Mesothelial cell of epicardium (in vitro differentiated cells): ENCODE measurements around the gene AMPD1. TPM values are rescaled to one million over a fixed set of nuclear protein-coding genes. Genes with fewer than 3 reads are reported as not detected.

Experiments
- DNase-seq, 2 experiments: peaks; one replicate each; pipeline ENCODE4 v3.0.0; 2021; ENCODE audit warnings: low spot score in 2 of 2; ENCODE audit not compliant: unreplicated experiment in 2 of 2
- H3K27ac Mint-ChIP-seq: 2 replicates; pipeline ENCODE4 v1.8.0; 2021; ENCODE audit warnings: mixed read lengths
- H3K27me3 Mint-ChIP-seq: 2 replicates; pipeline ENCODE4 v1.8.0; 2021; ENCODE audit warnings: low read depth, mixed read lengths
- H3K36me3 Mint-ChIP-seq: 2 replicates; pipeline ENCODE4 v1.8.0; 2021; ENCODE audit warnings: mixed read lengths
- H3K4me1 Mint-ChIP-seq: 2 replicates; pipeline ENCODE4 v1.8.0; 2021; ENCODE audit warnings: mixed read lengths
- H3K4me3 Mint-ChIP-seq: 2 replicates; pipeline ENCODE4 v1.8.0; 2021; ENCODE audit warnings: mild to moderate bottlenecking, moderate library complexity, mixed read lengths
- H3K9me3 Mint-ChIP-seq: 2 replicates; pipeline ENCODE4 v1.8.0; 2021; ENCODE audit warnings: mixed read lengths
- total RNA-seq: library from RNA; stranded (reverse); gene quantifications from 3 replicates; pipeline ENCODE4 v1.2.1, GENCODE V29; 2021
- TF ChIP-seq, protein P1 (sequence below): fragments of 200-600 bp; sonication (generic); IDR thresholded peaks from one replicate; pipeline ENCODE4 v1.5.0; 2021; ENCODE audit warnings: antibody characterized with exemption; ENCODE audit not compliant: unreplicated experiment

AMPD1 gene
- total RNA-seq, 1 donor from 2014 or later: not detected

DNA sequence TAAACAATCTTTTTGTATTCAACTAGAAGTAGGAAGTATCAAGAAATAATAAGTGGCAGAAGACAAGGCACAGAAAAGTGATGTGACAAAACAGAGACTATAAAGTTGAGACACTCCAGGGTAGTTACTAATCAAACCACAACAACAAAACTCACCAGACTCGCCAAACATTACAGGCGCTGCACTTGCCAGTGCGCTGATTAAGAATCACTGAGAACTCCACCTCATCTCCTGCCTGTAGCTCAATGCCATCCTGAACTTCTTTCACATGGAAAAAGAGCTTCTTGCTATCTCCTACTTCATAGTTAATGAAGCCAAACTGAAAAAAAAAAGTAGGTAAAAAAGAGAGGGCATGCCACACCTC lies 24.1 kb upstream of the AMPD1 start:
- Mint-ChIP-seq H3K4me3 (no peak overlapping the region), H3K27me3 (no peaks in the 10 kb centered on the region), H3K4me1 (peaks cover 14% of the 10 kb centered on the region), H3K27ac (peak overlapping the region; percentile 3), H3K9me3 (no peaks in the 10 kb centered on the region), H3K36me3 (peaks cover 34% of the 10 kb centered on the region)
- DNase-seq: no peak
- TF ChIP-seq, protein P1, sequence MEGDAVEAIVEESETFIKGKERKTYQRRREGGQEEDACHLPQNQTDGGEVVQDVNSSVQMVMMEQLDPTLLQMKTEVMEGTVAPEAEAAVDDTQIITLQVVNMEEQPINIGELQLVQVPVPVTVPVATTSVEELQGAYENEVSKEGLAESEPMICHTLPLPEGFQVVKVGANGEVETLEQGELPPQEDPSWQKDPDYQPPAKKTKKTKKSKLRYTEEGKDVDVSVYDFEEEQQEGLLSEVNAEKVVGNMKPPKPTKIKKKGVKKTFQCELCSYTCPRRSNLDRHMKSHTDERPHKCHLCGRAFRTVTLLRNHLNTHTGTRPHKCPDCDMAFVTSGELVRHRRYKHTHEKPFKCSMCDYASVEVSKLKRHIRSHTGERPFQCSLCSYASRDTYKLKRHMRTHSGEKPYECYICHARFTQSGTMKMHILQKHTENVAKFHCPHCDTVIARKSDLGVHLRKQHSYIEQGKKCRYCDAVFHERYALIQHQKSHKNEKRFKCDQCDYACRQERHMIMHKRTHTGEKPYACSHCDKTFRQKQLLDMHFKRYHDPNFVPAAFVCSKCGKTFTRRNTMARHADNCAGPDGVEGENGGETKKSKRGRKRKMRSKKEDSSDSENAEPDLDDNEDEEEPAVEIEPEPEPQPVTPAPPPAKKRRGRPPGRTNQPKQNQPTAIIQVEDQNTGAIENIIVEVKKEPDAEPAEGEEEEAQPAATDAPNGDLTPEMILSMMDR: no peak

DNA sequence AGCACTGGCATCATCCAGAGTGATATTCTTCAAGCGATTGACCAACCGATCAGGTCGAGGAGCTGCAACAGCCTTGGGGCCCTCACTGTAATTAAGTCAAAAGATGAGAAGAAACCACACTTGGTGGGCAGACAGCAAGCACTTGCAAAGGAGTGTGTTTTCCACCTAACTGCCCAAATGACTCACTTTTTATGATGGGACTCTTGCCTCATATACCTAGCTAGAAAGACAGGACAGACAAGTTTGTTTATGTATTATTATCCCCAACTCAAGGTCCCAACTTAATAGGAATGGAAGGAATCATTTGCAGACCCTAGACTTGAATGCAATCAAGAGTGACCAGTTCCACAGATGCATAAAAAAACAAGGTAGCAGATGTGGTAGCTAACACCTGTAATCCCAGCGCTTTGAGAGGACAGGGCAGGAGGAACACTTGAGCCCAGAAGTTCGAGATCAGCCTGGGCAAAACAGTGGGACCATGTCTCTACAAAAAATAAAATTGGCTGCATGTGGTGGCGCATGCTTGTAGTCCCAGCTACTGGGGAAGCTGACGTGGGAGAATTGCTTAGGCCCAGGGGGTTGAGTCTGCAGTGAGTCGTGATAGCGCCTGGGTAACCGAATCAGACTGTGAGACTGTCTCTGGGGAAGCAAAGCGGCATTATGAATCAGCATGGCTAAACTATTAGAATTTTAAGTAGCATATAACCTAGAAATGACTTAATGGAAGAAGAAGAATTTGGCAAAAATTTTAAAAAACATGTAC lies 23.5 kb upstream of the AMPD1 start:
- no peak for DNase-seq
- H3K27me3 Mint-ChIP-seq: no peaks in the 10 kb centered on the region
- TF ChIP-seq, protein P1: no peak
- peaks cover 18% of the 10 kb centered on the region for H3K4me1 Mint-ChIP-seq
- peak overlapping the region; percentile 23 for H3K27ac Mint-ChIP-seq
- H3K4me3 Mint-ChIP-seq: no peak overlapping the region
- no peaks in the 10 kb centered on the region for H3K9me3 Mint-ChIP-seq
- peaks cover 31% of the 10 kb centered on the region for H3K36me3 Mint-ChIP-seq

DNA sequence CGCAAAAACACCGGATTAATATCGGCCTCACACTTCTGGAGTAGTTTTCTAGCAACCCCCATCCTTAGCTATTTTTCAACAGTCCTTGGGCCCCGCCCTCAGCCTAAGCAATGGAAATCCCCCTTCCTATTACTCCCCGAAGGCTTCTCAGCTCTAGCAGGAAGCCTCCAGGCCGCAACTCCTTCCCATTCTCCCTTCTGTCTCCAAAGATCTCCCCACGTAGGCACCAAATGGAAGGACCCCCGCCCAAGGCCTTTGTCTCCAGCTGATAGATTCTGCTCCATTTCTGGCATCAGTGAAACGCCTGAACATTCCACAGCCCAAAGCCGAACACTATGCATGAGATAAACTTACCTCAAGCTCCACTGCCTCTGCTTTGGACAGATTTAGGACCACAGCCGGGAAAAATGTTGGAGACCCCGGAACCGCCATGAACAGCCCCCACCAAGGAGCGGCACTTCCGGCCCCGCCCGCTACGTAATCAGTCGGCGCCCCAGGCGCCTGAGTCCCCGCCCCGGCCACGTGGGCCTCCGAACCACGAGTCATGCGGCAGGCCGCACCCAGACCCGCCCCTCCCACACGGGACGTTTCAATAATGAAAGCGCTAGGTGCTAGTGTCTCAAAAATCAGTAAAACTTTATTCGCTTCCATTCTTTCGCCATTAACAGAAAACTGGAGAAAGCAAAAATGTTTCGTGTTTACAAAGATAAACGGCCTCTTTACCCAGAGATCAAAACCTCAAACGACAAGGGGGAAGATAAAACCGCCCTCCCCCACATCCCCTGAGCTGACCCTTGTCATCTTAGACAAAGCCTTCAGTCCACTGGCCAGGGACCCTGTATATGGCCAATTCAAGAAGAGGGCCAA lies 21.2 kb upstream of the AMPD1 start, which contains the start of gene NRAS:
Gene NRAS (minus strand): TSS at position 468 of the 867 bp plus-strand sequence. CDS start 611 bp downstream, outside the sequence.
- Mint-ChIP-seq H3K4me3 (peak within 1 kb of the TSS; percentile 96), H3K27me3 (no peaks in the 10 kb centered on the region), H3K4me1 (peaks cover 18% of the 10 kb centered on the region), H3K27ac (peak within 1 kb of the TSS; percentile 99), H3K36me3 (peaks cover 25% of the 10 kb centered on the region), H3K9me3 (no peaks in the 10 kb centered on the region)
- TF ChIP-seq, protein P1: no peak
- peak; percentile 89 to 95 for DNase-seq

DNA sequence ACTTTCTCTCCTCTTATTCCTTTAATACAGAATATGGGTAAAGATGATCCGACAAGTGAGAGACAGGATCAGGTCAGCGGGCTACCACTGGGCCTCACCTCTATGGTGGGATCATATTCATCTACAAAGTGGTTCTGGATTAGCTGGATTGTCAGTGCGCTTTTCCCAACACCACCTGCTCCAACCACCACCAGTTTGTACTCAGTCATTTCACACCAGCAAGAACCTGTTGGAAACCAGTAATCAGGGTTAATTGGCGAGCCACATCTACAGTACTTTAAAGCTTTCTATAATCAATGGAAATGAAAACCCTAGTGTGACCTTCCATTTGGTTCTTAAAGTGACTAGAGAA lies 20.6 kb upstream of the AMPD1 start:
- Mint-ChIP-seq H3K27me3 (no peaks in the 10 kb centered on the region), H3K27ac (peak overlapping the region; percentile 99), H3K4me1 (peaks cover 18% of the 10 kb centered on the region), H3K4me3 (peak overlapping the region; percentile 96), H3K9me3 (no peaks in the 10 kb centered on the region), H3K36me3 (peaks cover 19% of the 10 kb centered on the region)
- DNase-seq: no peak
- TF ChIP-seq, protein P1: no peak

DNA sequence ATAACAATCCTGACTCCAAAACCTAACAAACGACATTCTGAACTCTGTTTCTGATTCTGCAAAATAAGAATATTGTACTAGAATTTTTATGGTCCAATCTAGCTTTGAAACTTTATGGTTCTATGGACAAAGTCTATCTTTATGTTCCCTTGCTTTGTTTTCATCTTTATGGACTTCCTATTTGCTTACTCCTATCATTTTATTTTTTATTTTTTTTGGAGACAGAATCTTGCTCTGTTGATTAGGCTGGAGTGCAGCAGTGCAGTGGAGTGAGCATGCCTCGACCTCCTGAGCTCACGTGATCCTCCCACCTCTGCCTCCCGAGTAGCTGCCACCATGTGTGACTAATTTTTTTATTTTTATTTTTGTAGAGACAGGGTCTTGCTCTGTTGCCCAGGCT lies 17.6 kb upstream of the AMPD1 start:
- peaks cover 16% of the 10 kb centered on the region for H3K36me3 Mint-ChIP-seq
- no peaks in the 10 kb centered on the region for H3K27me3 Mint-ChIP-seq
- no peak overlapping the region for H3K27ac Mint-ChIP-seq

More for the DNA sequence above, 17.6 kb upstream of the AMPD1 start:
- H3K4me1 Mint-ChIP-seq: peaks cover 18% of the 10 kb centered on the region
- TF ChIP-seq, protein P1: no peak
- DNase-seq: no peak
- no peaks in the 10 kb centered on the region for H3K9me3 Mint-ChIP-seq
- no peak overlapping the region for H3K4me3 Mint-ChIP-seq
